H1 (cell line): ENCODE data around the gene MARK3. TPM values are rescaled to one million over a fixed set of nuclear protein-coding genes. Genes with fewer than 3 reads are reported as not detected.
A peak's percentile ranks its signal among the peaks of the same experiment; 100 is the strongest.

Experiments
- CTCF ChIA-PET: fragments of 300-600 bp; sonication (Branson Sonifier 250); formaldehyde crosslinking; loops from one replicate; lab custom pipeline; 2021; ENCODE audit not compliant: partially characterized antibody; lab: Charles Lee
- POLR2A ChIA-PET: fragments of 300-600 bp; sonication (Branson Sonifier 250); formaldehyde crosslinking; loops from one replicate; lab custom pipeline; 2021; ENCODE audit warnings: inconsistent platforms; ENCODE audit not compliant: partially characterized antibody; lab: Charles Lee
- DNase-seq, 2 experiments: peaks; one replicate each; pipeline versions ENCODE4 v3.0.0 to v3.0.0-alpha.2; 2010 to 2022; ENCODE audit warnings: low spot score in 2 of 2, low read depth in 1 of 2, mixed read lengths in 1 of 2
- FAIRE-seq: peaks from 2 replicates; lab custom pipeline; 2011; peaks lifted over from hg19 to GRCh38; lab: Jason Lieb, UNC
- H2AFZ ChIP-seq: 2 replicates; pipeline ENCODE4 v1.8.1; 2012; ENCODE audit warnings: low read length, inconsistent platforms
- H2AK5ac ChIP-seq: 2 replicates; pipeline ENCODE4 v1.6.1; 2013; ENCODE audit warnings: low read depth, low read length
- H2BK120ac ChIP-seq: replicated peaks from 2 replicates; pipeline ENCODE3; 2013; ENCODE audit warnings: low read depth, low read length, inconsistent platforms
- H2BK12ac ChIP-seq: 2 replicates; pipeline ENCODE4 v1.6.1; 2013; ENCODE audit warnings: low read depth, low read length
- H2BK15ac ChIP-seq: 2 replicates; pipeline ENCODE4 v1.6.1; 2013; ENCODE audit warnings: low read length
- H2BK20ac ChIP-seq: 2 replicates; pipeline ENCODE4 v1.6.1; 2013; ENCODE audit warnings: low read length
- H2BK5ac ChIP-seq: 2 replicates; pipeline ENCODE4 v1.6.1; 2013; ENCODE audit warnings: low read depth, low read length
- H3K14ac ChIP-seq: 2 replicates; pipeline ENCODE4 v1.6.1; 2013; ENCODE audit warnings: inconsistent platforms; ENCODE audit not compliant: insufficient read length
- H3K18ac ChIP-seq: 2 replicates; pipeline ENCODE4 v1.6.1; 2013; ENCODE audit warnings: low read length; ENCODE audit errors: extremely low read depth
- H3K23ac ChIP-seq: 2 replicates; pipeline ENCODE4 v1.6.1; 2013; ENCODE audit warnings: inconsistent platforms; ENCODE audit not compliant: insufficient read length
- H3K23me2 ChIP-seq: 2 replicates; pipeline ENCODE4 v1.6.1; 2013; ENCODE audit warnings: low read depth, low read length
- H3K27ac ChIP-seq: 2 replicates; pipeline ENCODE4 v1.6.1; 2011; ENCODE audit warnings: low read depth, low read length, inconsistent platforms
- H3K27me3 ChIP-seq, 4 experiments: replicated peaks in 1 of 4; 1 replicate in 1 of 4; 2 replicates in 3 of 4; pipeline versions ENCODE4 v1.6.1 to v1.8.1; 2011 to 2013; ENCODE audit warnings: low read length in 3 of 4, mild to moderate bottlenecking in 3 of 4, inconsistent platforms in 2 of 4, mixed read lengths in 2 of 4, moderate library complexity in 1 of 4; ENCODE audit not compliant: control insufficient read depth in 3 of 4, insufficient read depth in 3 of 4; ENCODE audit errors: extremely low read depth in 1 of 4
- H3K36me3 ChIP-seq, 4 experiments: 2 replicates each; pipeline versions ENCODE4 v1.6.1 to v1.8.1; 2011 to 2013; ENCODE audit warnings: mild to moderate bottlenecking in 4 of 4, low read length in 3 of 4, moderate library complexity in 2 of 4, control low read depth in 1 of 4, inconsistent platforms in 1 of 4; ENCODE audit not compliant: insufficient read depth in 4 of 4, control insufficient read depth in 2 of 4
- H3K4ac ChIP-seq: replicated peaks from 2 replicates; pipeline ENCODE3; 2013; ENCODE audit warnings: low read length, low read depth, mixed read lengths, inconsistent platforms; ENCODE audit not compliant: insufficient read length
- H3K4me1 ChIP-seq, 4 experiments: replicated peaks in 1 of 4; 1 replicate in 1 of 4; 2 replicates in 3 of 4; pipeline versions ENCODE4 v1.6.1 to v1.8.1; 2011 to 2013; ENCODE audit warnings: low read length in 3 of 4, inconsistent platforms in 2 of 4, mixed read lengths in 1 of 4; ENCODE audit not compliant: insufficient read depth in 4 of 4, control insufficient read depth in 3 of 4
- H3K4me2 ChIP-seq, 2 experiments: 2 replicates each; pipeline versions ENCODE4 v1.6.1 to v1.8.1; 2011 to 2013; ENCODE audit warnings: low read depth in 2 of 2, low read length in 2 of 2, control low read depth in 1 of 2, inconsistent platforms in 1 of 2, mild to moderate bottlenecking in 1 of 2; ENCODE audit not compliant: insufficient read depth in 1 of 2
- H3K4me3 ChIP-seq, 4 experiments: fragments of 200-600, 300-600 bp in 1 of 4; sonication (generic), shearing (Covaris generic), sonication (Bioruptor Twin) in 1 of 4; 2 replicates each; pipeline versions ENCODE4 v1.5.1 to v1.8.1; 2011 to 2016; ENCODE audit warnings: low read length in 4 of 4, low read depth in 3 of 4, control low read depth in 2 of 4, inconsistent platforms in 2 of 4, mild to moderate bottlenecking in 2 of 4, mixed read lengths in 1 of 4, moderate library complexity in 1 of 4; ENCODE audit not compliant: insufficient read depth in 2 of 4; ENCODE audit errors: extremely low read depth in 1 of 4
- H3K56ac ChIP-seq: replicated peaks from 2 replicates; pipeline ENCODE3; 2013; ENCODE audit warnings: low read depth, mild to moderate bottlenecking, mixed read lengths, low read length, inconsistent platforms; ENCODE audit not compliant: insufficient read length
- H3K79me1 ChIP-seq: 2 replicates; pipeline ENCODE4 v1.6.1; 2013; ENCODE audit warnings: low read depth, low read length, control low read depth
- H3K79me2 ChIP-seq, 2 experiments: 2 replicates each; pipeline versions ENCODE4 v1.6.1 to v1.8.1; 2012 to 2013; ENCODE audit warnings: low read length in 2 of 2, mild to moderate bottlenecking in 2 of 2, inconsistent platforms in 1 of 2; ENCODE audit not compliant: insufficient read depth in 2 of 2, control insufficient read depth in 1 of 2
- H3K9ac ChIP-seq, 4 experiments: replicated peaks in 1 of 4; 1 replicate in 1 of 4; 2 replicates in 3 of 4; pipeline versions ENCODE4 v1.6.1 to v1.8.1; 2011 to 2013; ENCODE audit warnings: low read depth in 3 of 4, low read length in 3 of 4, control low read depth in 2 of 4, mild to moderate bottlenecking in 2 of 4, moderate library complexity in 2 of 4, inconsistent platforms in 1 of 4; ENCODE audit errors: extremely low read depth in 1 of 4
- H3K9me3 ChIP-seq, 2 experiments: 2 replicates each; pipeline versions ENCODE4 v1.6.1 to v1.8.1; 2012 to 2013; ENCODE audit warnings: mild to moderate bottlenecking in 2 of 2, moderate library complexity in 2 of 2, control low read depth in 1 of 2, inconsistent platforms in 1 of 2, low read depth in 1 of 2, low read length in 1 of 2, mixed read lengths in 1 of 2; ENCODE audit not compliant: insufficient read depth in 2 of 2
- H4K20me1 ChIP-seq, 2 experiments: replicated peaks in 1 of 2; 2 replicates each; pipeline versions ENCODE3 to v1.8.1; 2011 to 2013; ENCODE audit warnings: inconsistent platforms in 2 of 2, low read length in 2 of 2, mild to moderate bottlenecking in 1 of 2; ENCODE audit not compliant: insufficient read depth in 2 of 2, control insufficient read depth in 1 of 2
- H4K5ac ChIP-seq: 2 replicates; pipeline ENCODE4 v1.6.1; 2013; ENCODE audit warnings: low read length, low read depth, mixed read lengths, inconsistent platforms; ENCODE audit not compliant: insufficient read length
- H4K8ac ChIP-seq: 2 replicates; pipeline ENCODE4 v1.8.0; 2013; ENCODE audit warnings: mild to moderate bottlenecking, moderate library complexity, low read length, inconsistent platforms; ENCODE audit not compliant: insufficient read depth; ENCODE audit errors: extremely low read depth
- H4K91ac ChIP-seq: replicated peaks from 2 replicates; pipeline ENCODE3; 2013; ENCODE audit warnings: low read length, mixed read lengths, inconsistent platforms; ENCODE audit not compliant: insufficient read length
- ATF3 ChIP-seq: IDR thresholded peaks from 2 replicates; pipeline ENCODE4 v1.6.1; 2011; ENCODE audit warnings: low read depth, mild to moderate bottlenecking, low read length; ENCODE audit not compliant: insufficient read depth
- CTCF ChIP-seq, 3 experiments: IDR thresholded peaks; 1 replicate in 2 of 3; 2 replicates in 1 of 3; pipeline versions ENCODE4 v1.5.1 to v1.6.1; 2011; ENCODE audit warnings: low read length in 3 of 3, mild to moderate bottlenecking in 3 of 3, inconsistent platforms in 2 of 3, low read depth in 1 of 3, moderate library complexity in 1 of 3; ENCODE audit not compliant: insufficient read depth in 1 of 3; ENCODE audit errors: control extremely low read depth in 1 of 3
- HDAC6 ChIP-seq: IDR thresholded peaks from one replicate; pipeline ENCODE4 v1.7.1; 2012; ENCODE audit warnings: low read depth, mild to moderate bottlenecking, inconsistent platforms, low read length, moderate library complexity
- KDM1A ChIP-seq: fragments of 200-600, 300-600 bp; sonication (generic); IDR thresholded peaks from 2 replicates; pipeline ENCODE4 v1.7.1; 2016; ENCODE audit warnings: mild to moderate bottlenecking, low read length, borderline replicate concordance
- KDM4A ChIP-seq: IDR thresholded peaks from one replicate; pipeline ENCODE4 v1.7.1; 2012; ENCODE audit warnings: low read depth, mild to moderate bottlenecking, moderate library complexity, low read length, inconsistent platforms; ENCODE audit not compliant: severe bottlenecking
- SIX5 ChIP-seq: IDR thresholded peaks from 2 replicates; pipeline ENCODE4 v1.6.1; 2011; ENCODE audit warnings: mild to moderate bottlenecking, low read depth, low read length
- SRF ChIP-seq: IDR thresholded peaks from 2 replicates; pipeline ENCODE4 v1.6.1; 2011; ENCODE audit warnings: mild to moderate bottlenecking, low read depth, low read length, moderate library complexity
- TBP ChIP-seq: IDR thresholded peaks from 2 replicates; pipeline ENCODE4 v1.6.1; 2011; ENCODE audit warnings: low read depth, low read length, improper control_type of control experiment
- TEAD4 ChIP-seq: IDR thresholded peaks from 2 replicates; pipeline ENCODE4 v1.6.1; 2012; ENCODE audit warnings: low read depth, low read length, inconsistent platforms, mixed read lengths
- whole genome bisulfite sequencing, 2 experiments: shearing (Covaris generic) in 1 of 2; methylation state at CpG; one replicate each; pipeline versions ENCODE4 v1.1.6 to v1.1.7; 2013 to 2015; ENCODE audit warnings: low lambda C conversion rate in 2 of 2, mixed read lengths in 2 of 2, inconsistent platforms in 1 of 2, low coverage in 1 of 2, missing lambda C conversion rate in 1 of 2; ENCODE audit not compliant: insufficient replicate concordance in 2 of 2, insufficient coverage in 1 of 2, insufficient read length in 1 of 2; ENCODE audit errors: extremely low coverage in 1 of 2, missing lambda C conversion rate in 1 of 2; 5-methylcytosine and 5-hydroxymethylcytosine counted together
- polyA plus RNA-seq, 7 experiments: library from polyadenylated mRNA; depleted of rRNA in 3 of 7; stranded (reverse) in 5 of 7; unstranded in 2 of 7; fragments of >200 nt in 5 of 7; fragments of 200-250 nt in 2 of 7; gene quantifications; 1 replicate in 5 of 7; 2 replicates in 1 of 7; 4 replicates in 1 of 7; pipeline versions ENCODE4 v1.2.1 to v1.2.3, GENCODE V29; 2011 to 2013; ENCODE audit warnings: missing spikeins in 2 of 7, mixed read lengths in 2 of 7
- total RNA-seq: library from RNA; stranded (reverse); fragmentation: NEBNext Ultra II Directional; extraction: Animal tissue kit (Norgen Biotek cat#: 25700); gene quantifications from 2 replicates; pipeline ENCODE4 v1.2.1, GENCODE V29; 2021

MARK3 gene
- total and polyA plus RNA-seq, 2 of the 8 experiments (the other 6 are each of a cell fraction or from before 2014, with no cell fraction given) = 39.4 to 76.9 TPM

GRCh38 chr14:103545915-103546651 is 160.9 kb downstream of the MARK3 start:
- no peak for DNase-seq
- H3K4ac ChIP-seq = no peak overlapping the region
- H3K56ac ChIP-seq = no peak overlapping the region
- H3K18ac ChIP-seq = no peak overlapping the region
- H2BK15ac ChIP-seq = no peak overlapping the region
- no peak overlapping the region for H2AFZ ChIP-seq
- no peaks in the 10 kb centered on the region for H3K9me3 ChIP-seq
- WGBS, 2 experiments = 89% methylated on average over 27 of the region's 27 CpGs; no CpG with 5 or more reads in 1 of the 2 experiments
- H4K91ac ChIP-seq = no peak overlapping the region
- no peak overlapping the region for H3K14ac ChIP-seq
- no peaks in the 10 kb centered on the region for H3K23me2 ChIP-seq
- H3K4me3 ChIP-seq = no peak overlapping the region
- no peaks in the 10 kb centered on the region for H3K27me3 ChIP-seq
- H2BK5ac ChIP-seq = no peak overlapping the region
- no peak overlapping the region for H3K23ac ChIP-seq
- H3K79me2 ChIP-seq = no peaks in the 10 kb centered on the region
- no peaks in the 10 kb centered on the region for H3K36me3 ChIP-seq
- no peak overlapping the region for H3K4me2 ChIP-seq
- H3K79me1 ChIP-seq = no peaks in the 10 kb centered on the region
- no peak for FAIRE-seq
- no peak overlapping the region for H3K27ac ChIP-seq
- H3K4me1 ChIP-seq = peaks cover 0 to 34% (median 29%) of the 10 kb centered on the region in 4 experiments; a peak in 6 of 7 replicates
- peak overlapping the region; percentile 85; the same call in 1 of the 2 replicates for H2BK12ac ChIP-seq
- ChIA-PET CTCF (interaction anchor here (0.5 to 28.8 kb wide), 13 partner anchors 8 to 560 kb away, joined by 3 to 921 read pairs (median 4); partner anchors contain the start of genes CKB and TRMT61A), POLR2A (interaction anchor here (1.0 to 29.8 kb wide), 7 partner anchors 8 to 209 kb away, joined by 3 to 844 read pairs (median 6); partner anchors contain the start of gene CKB)
- peak overlapping the region; percentile 84 for H4K8ac ChIP-seq
- no peak overlapping the region for H3K9ac ChIP-seq
- no peak overlapping the region for H2BK120ac ChIP-seq
- no peak overlapping the region for H4K5ac ChIP-seq
- H4K20me1 ChIP-seq = peaks cover 0 to 4% of the 10 kb centered on the region in 2 experiments
- H2AK5ac ChIP-seq = no peak overlapping the region
- H2BK20ac ChIP-seq = no peak overlapping the region
- TF ChIP-seq HDAC6 (no peak), SRF (no peak), ATF3 (no peak), SIX5 (no peak), TBP (no peak), CTCF (IDR thresholded peaks at IDR 0.05; ENCODE audit: control extremely low read depth in 1 of 3, insufficient read depth in 1 of 3, low read depth in 1 of 3, low read length in 3 of 3) (no peak), KDM1A (no peak), TEAD4 (no peak), KDM4A (no peak)
